HUES64 (cell line): ENCODE data around the gene PYCR2.

Experiments used
- H3K27ac ChIP-seq: 2 replicates; pipeline ENCODE4 v1.7.0; 2013; ENCODE audit warnings: low read depth, low read length, inconsistent platforms
- H3K27me3 ChIP-seq: 2 replicates; pipeline ENCODE4 v1.6.1; 2013; ENCODE audit warnings: mild to moderate bottlenecking, low read length; ENCODE audit not compliant: insufficient read depth
- H3K36me3 ChIP-seq: 2 replicates; pipeline ENCODE4 v1.6.1; 2013; ENCODE audit warnings: mild to moderate bottlenecking, low read length; ENCODE audit not compliant: insufficient read depth
- H3K4me1 ChIP-seq: 2 replicates; pipeline ENCODE4 v1.6.1; 2013; ENCODE audit warnings: mild to moderate bottlenecking, low read length, moderate library complexity; ENCODE audit not compliant: insufficient read depth
- H3K4me3 ChIP-seq: 2 replicates; pipeline ENCODE4 v1.5.1; 2013; ENCODE audit warnings: mild to moderate bottlenecking, low read length, moderate library complexity
- H3K9ac ChIP-seq: 2 replicates; pipeline ENCODE4 v1.6.1; 2013; ENCODE audit warnings: mild to moderate bottlenecking, low read depth, low read length
- H3K9me3 ChIP-seq: 2 replicates; pipeline ENCODE4 v1.6.1; 2013; ENCODE audit warnings: low read depth, low read length; ENCODE audit not compliant: insufficient read depth
- WGBS: fragments of 150-250, 120-280 bp; methylation state at CpG from one replicate; pipeline ENCODE4 v1.1.7; 2013; ENCODE audit warnings: missing lambda C conversion rate; 5-methylcytosine and 5-hydroxymethylcytosine counted together

Gene PYCR2

GRCh38 chr1:225880636-225881035 is 43.4 kb downstream of the PYCR2 start:
- Histone ChIP-seq H3K27ac (no peak overlapping the region), H3K27me3 (peaks cover 29% of the 10 kb centered on the region), H3K9me3 (no peaks in the 10 kb centered on the region), H3K4me1 (peaks cover 16% of the 10 kb centered on the region), H3K36me3 (peaks cover 11% of the 10 kb centered on the region), H3K4me3 (peak overlapping the region; percentile 90), H3K9ac (no peak overlapping the region)
- WGBS: 78% methylated on average over 5 of the region's 5 CpGs

GRCh38 chr1:225880222-225880588 is 43.8 kb downstream of the PYCR2 start:
- no peak overlapping the region for H3K27ac ChIP-seq
- H3K36me3 ChIP-seq: peaks cover 13% of the 10 kb centered on the region
- H3K4me1 ChIP-seq: peaks cover 16% of the 10 kb centered on the region
- WGBS: 73% methylated on average over 2 of the region's 2 CpGs
- H3K4me3 ChIP-seq: peak overlapping the region; percentile 90; the same call in 1 of the 2 replicates
- peaks cover 29% of the 10 kb centered on the region for H3K27me3 ChIP-seq
- H3K9me3 ChIP-seq: no peaks in the 10 kb centered on the region
- H3K9ac ChIP-seq: no peak overlapping the region

- peaks cover 16% of the 10 kb centered on the region for H3K36me3 ChIP-seq
- H3K4me1 ChIP-seq: peaks cover 16% of the 10 kb centered on the region
- peaks cover 29% of the 10 kb centered on the region for H3K27me3 ChIP-seq
- H3K9me3 ChIP-seq: no peaks in the 10 kb centered on the region
- no peak overlapping the region for H3K4me3 ChIP-seq
- H3K9ac ChIP-seq: no peak overlapping the region
- no peak overlapping the region for H3K27ac ChIP-seq
- 76% methylated on average over 5 of the region's 8 CpGs for WGBS
Measured at GRCh38 chr1:225879521-225880221, 44.4 kb downstream of the PYCR2 start.

GRCh38 chr1:225878282-225878681 is 45.8 kb downstream of the PYCR2 start:
- 78% methylated on average over 3 of the region's 4 CpGs for WGBS
- Histone ChIP-seq H3K4me1 (peaks cover 16% of the 10 kb centered on the region), H3K4me3 (no peak overlapping the region), H3K9ac (no peak overlapping the region), H3K27me3 (peaks cover 20% of the 10 kb centered on the region), H3K27ac (no peak overlapping the region), H3K36me3 (peaks cover 28% of the 10 kb centered on the region), H3K9me3 (no peaks in the 10 kb centered on the region)

- no peak overlapping the region for H3K9ac ChIP-seq
- 79% methylated on average over 10 of the region's 10 CpGs for WGBS
- H3K4me1 ChIP-seq: peaks cover 16% of the 10 kb centered on the region
- no peak overlapping the region for H3K4me3 ChIP-seq
- peaks cover 13% of the 10 kb centered on the region for H3K27me3 ChIP-seq
- H3K27ac ChIP-seq: no peak overlapping the region
- H3K36me3 ChIP-seq: peaks cover 34% of the 10 kb centered on the region
- H3K9me3 ChIP-seq: no peaks in the 10 kb centered on the region
Measured at GRCh38 chr1:225877580-225877979, 46.5 kb downstream of the PYCR2 start.

- Histone ChIP-seq H3K27me3 (peaks cover 9% of the 10 kb centered on the region), H3K27ac (no peak overlapping the region), H3K9ac (no peak overlapping the region), H3K4me3 (no peak overlapping the region), H3K4me1 (peaks cover 16% of the 10 kb centered on the region), H3K9me3 (no peaks in the 10 kb centered on the region), H3K36me3 (peaks cover 38% of the 10 kb centered on the region)
- WGBS: 93% methylated on average over 12 of the region's 12 CpGs
Measured at GRCh38 chr1:225876900-225877510, 47.0 kb downstream of the PYCR2 start.

GRCh38 chr1:225875044-225875815 is 48.8 kb downstream of the PYCR2 start:
- Histone ChIP-seq H3K27ac (no peak overlapping the region), H3K27me3 (no peaks in the 10 kb centered on the region), H3K4me3 (no peak overlapping the region), H3K4me1 (peaks cover 3% of the 10 kb centered on the region), H3K36me3 (peaks cover 53% of the 10 kb centered on the region), H3K9me3 (no peaks in the 10 kb centered on the region), H3K9ac (no peak overlapping the region)
- 90% methylated on average over 12 of the region's 12 CpGs for whole genome bisulfite sequencing

GRCh38 chr1:225874431-225874830 is 49.6 kb downstream of the PYCR2 start:
- Histone ChIP-seq H3K9me3 (no peaks in the 10 kb centered on the region), H3K27ac (no peak overlapping the region), H3K36me3 (peaks cover 57% of the 10 kb centered on the region), H3K4me3 (no peak overlapping the region), H3K4me1 (no peaks in the 10 kb centered on the region), H3K9ac (no peak overlapping the region), H3K27me3 (no peaks in the 10 kb centered on the region)
- 96% methylated on average over 11 of the region's 11 CpGs for WGBS

- Histone ChIP-seq H3K4me1 (no peaks in the 10 kb centered on the region), H3K36me3 (peaks cover 67% of the 10 kb centered on the region), H3K27me3 (no peaks in the 10 kb centered on the region), H3K4me3 (no peak overlapping the region), H3K27ac (no peak overlapping the region), H3K9ac (no peak overlapping the region), H3K9me3 (no peaks in the 10 kb centered on the region)
- WGBS: 93% methylated on average over 10 of the region's 10 CpGs
Measured at GRCh38 chr1:225873281-225873850, 50.7 kb downstream of the PYCR2 start.

GRCh38 chr1:225872075-225872430 is 52.0 kb downstream of the PYCR2 start:
- peaks cover 74% of the 10 kb centered on the region for H3K36me3 ChIP-seq
- WGBS: 90% methylated on average over 3 of the region's 3 CpGs

More at GRCh38 chr1:225872075-225872430, 52.0 kb downstream of the PYCR2 start:
- Histone ChIP-seq H3K9ac (no peak overlapping the region), H3K27me3 (no peaks in the 10 kb centered on the region), H3K4me1 (no peaks in the 10 kb centered on the region), H3K27ac (no peak overlapping the region), H3K4me3 (no peak overlapping the region), H3K9me3 (no peaks in the 10 kb centered on the region)
